Endothelial cell of umbilical vein (primary cell): Measurements from ENCODE around the gene DENND4B. TPM values are rescaled to one million over a fixed set of nuclear protein-coding genes. Genes with fewer than 3 reads are reported as not detected.
A peak's percentile ranks its signal among the peaks of the same experiment; 100 is the strongest.

ENCODE experiments used
- BruUV-seq: library from RNA; stranded (reverse); fragments of 400-500 nt; replicated peaks from 2 replicates; lab custom pipeline; 2021; lab: Mats Ljungman, UMichigan
- CTCF ChIA-PET: fragments of 300-600, 350-600 bp; sonication (Branson Sonifier 250); formaldehyde crosslinking; loops from one replicate; lab custom pipeline; 2021; ENCODE audit warnings: antibody characterized with exemption, inconsistent platforms; lab: Charles Lee
- POLR2A ChIA-PET: fragments of 300-600, 350-600 bp; sonication (Branson Sonifier 250); formaldehyde crosslinking; loops from one replicate; lab custom pipeline; 2021; ENCODE audit warnings: antibody characterized with exemption, inconsistent platforms; lab: Charles Lee
- DNase-seq: peaks from one replicate; pipeline ENCODE4 v3.0.0-alpha.2; 2011; ENCODE audit warnings: low read depth, low spot score
- FAIRE-seq: peaks from 2 replicates; lab custom pipeline; 2011; peaks lifted over from hg19 to GRCh38; lab: Jason Lieb, UNC
- H2AFZ ChIP-seq: 2 replicates; pipeline ENCODE4 v1.6.0; 2012; ENCODE audit warnings: low read depth, low read length, control low read depth, inconsistent platforms
- H3K27ac ChIP-seq: 2 replicates; pipeline ENCODE4 v1.5.1; 2011; ENCODE audit warnings: low read depth, mild to moderate bottlenecking, control low read depth, low read length, moderate library complexity; ENCODE audit not compliant: insufficient read depth
- H3K27me3 ChIP-seq, 2 experiments: 2 replicates each; pipeline versions ENCODE4 v1.6.0 to v1.6.1; 2011; ENCODE audit warnings: low read length in 2 of 2, mixed read lengths in 1 of 2; ENCODE audit not compliant: control insufficient read depth in 2 of 2, insufficient read depth in 2 of 2
- H3K36me3 ChIP-seq, 2 experiments: 2 replicates in 1 of 2; 3 replicates in 1 of 2; pipeline ENCODE4 v1.5.1; 2011; ENCODE audit warnings: low read length in 2 of 2, mild to moderate bottlenecking in 1 of 2, moderate library complexity in 1 of 2; ENCODE audit not compliant: control insufficient read depth in 2 of 2, insufficient read depth in 2 of 2; ENCODE audit errors: extremely low read depth in 1 of 2
- H3K4me1 ChIP-seq: 3 replicates; pipeline ENCODE4 v1.5.1; 2011; ENCODE audit warnings: mild to moderate bottlenecking, low read length; ENCODE audit not compliant: control insufficient read depth, insufficient read depth; ENCODE audit errors: extremely low read depth
- H3K4me2 ChIP-seq: 2 replicates; pipeline ENCODE4 v1.6.1; 2011; ENCODE audit warnings: low read length, control low read depth, mixed read lengths; ENCODE audit not compliant: insufficient read depth
- H3K4me3 ChIP-seq, 3 experiments: fragments of 200-600 bp in 1 of 3; sonication (generic), shearing (Covaris generic) in 1 of 3; replicated peaks in 1 of 3; 2 replicates each; pipeline ENCODE4 v1.5.1; 2011 to 2016; ENCODE audit warnings: control low read depth in 3 of 3, low read length in 3 of 3, mild to moderate bottlenecking in 2 of 3, inconsistent platforms in 1 of 3, low read depth in 1 of 3, moderate library complexity in 1 of 3; ENCODE audit not compliant: insufficient read depth in 1 of 3
- H3K79me2 ChIP-seq: 2 replicates; pipeline ENCODE4 v1.6.0; 2012; ENCODE audit warnings: low read length, inconsistent platforms; ENCODE audit not compliant: control insufficient read depth, insufficient read depth
- H3K9ac ChIP-seq: replicated peaks from 2 replicates; pipeline ENCODE3; 2011; ENCODE audit warnings: low read length, control low read depth; ENCODE audit not compliant: insufficient read depth; ENCODE audit errors: extremely low read depth
- H3K9me1 ChIP-seq: replicated peaks from 3 replicates; pipeline ENCODE4 v1.6.0; 2011; ENCODE audit warnings: mild to moderate bottlenecking, low read length; ENCODE audit not compliant: control insufficient read depth, insufficient read depth; ENCODE audit errors: extremely low read depth
- H3K9me3 ChIP-seq: replicated peaks from 2 replicates; pipeline ENCODE4 v1.5.1; 2012; ENCODE audit warnings: low read length, inconsistent platforms; ENCODE audit not compliant: control insufficient read depth, insufficient read depth
- H4K20me1 ChIP-seq: replicated peaks from 2 replicates; pipeline ENCODE3; 2011; ENCODE audit warnings: mild to moderate bottlenecking, low read length; ENCODE audit not compliant: control insufficient read depth, insufficient read depth; ENCODE audit errors: extremely low read depth
- MYC ChIP-seq: IDR thresholded peaks from one replicate; pipeline ENCODE4 v1.6.1; 2011; ENCODE audit warnings: mild to moderate bottlenecking, low read depth, low read length
- POLR2A ChIP-seq: IDR thresholded peaks from 2 replicates; pipeline ENCODE4 v1.6.1; 2012; ENCODE audit warnings: low read depth, mild to moderate bottlenecking, control low read depth, low read length
- POLR2AphosphoS5 ChIP-seq: IDR thresholded peaks from 2 replicates; pipeline ENCODE4 v1.6.1; 2012; ENCODE audit warnings: low read depth, mild to moderate bottlenecking, control low read depth, low read length, moderate library complexity; ENCODE audit not compliant: insufficient read depth
- dilution Hi-C: fragments of 300-500 bp; cut with MboI; formaldehyde crosslinking; loops from one replicate; pipeline ENCODE4 v1.15.0; 2019; ENCODE audit warnings: low sequenced_read_pairs; ENCODE audit not compliant: extremely low pct_ligation_motif_present
- intact Hi-C: fragments of 100-400 bp; cut with micrococcal nuclease; formaldehyde crosslinking; loops from one replicate; pipeline ENCODE4 v1.10.0; 2022
- polyA plus RNA-seq, 4 experiments: library from polyadenylated mRNA; depleted of rRNA in 3 of 4; stranded (reverse) in 3 of 4; unstranded in 1 of 4; fragments of >200 nt; gene quantifications; 2 replicates each; pipeline versions ENCODE4 v1.2.1 to v1.2.3, GENCODE V29; 2011 to 2012; ENCODE audit warnings: missing spikeins in 1 of 4
- total RNA-seq: library from RNA; stranded (reverse); gene quantifications from 2 replicates; pipeline ENCODE4 v1.2.3, GENCODE V29; 2021
- TF ChIP-seq, protein P1 (sequence below), 2 donors: IDR thresholded peaks; 1 replicate in 1 of 2; 2 replicates in 1 of 2; pipeline ENCODE4 v1.5.1; 2011; ENCODE audit warnings: low read length in 2 of 2, mild to moderate bottlenecking in 2 of 2, moderate library complexity in 2 of 2, control low read depth in 1 of 2, inconsistent platforms in 1 of 2, low read depth in 1 of 2; ENCODE audit not compliant: insufficient read depth in 1 of 2; ENCODE audit errors: extremely low read depth in 1 of 2

Gene DENND4B
- total and polyA plus RNA-seq, 2 donors (not counting 3 experiments of a cell fraction or from before 2014, with no cell fraction given): 35.6 to 57.8 TPM

- POLR2A ChIA-PET: no interaction called here
- dilution Hi-C loops: no loop called here
- no peak for TF ChIP-seq MYC
- intact Hi-C loops: no loop called here
- Histone ChIP-seq H3K4me1 (peaks cover 15% of the 10 kb centered on the region), H3K27me3 (no peaks in the 10 kb centered on the region), H3K4me2 (no peak overlapping the region), H3K9me3 (no peaks in the 10 kb centered on the region), H3K9ac (no peak overlapping the region), H3K79me2 (no peaks in the 10 kb centered on the region), H3K9me1 (no peaks in the 10 kb centered on the region), H4K20me1 (no peaks in the 10 kb centered on the region), H3K36me3 (peaks cover 5 to 40% of the 10 kb centered on the region in 2 experiments), H3K27ac (no peak overlapping the region), H2AFZ (no peak overlapping the region), H3K4me3 (no peak overlapping the region)
- no peak for FAIRE-seq
- CTCF ChIA-PET: interaction anchor here (0.5 to 0.7 kb wide), 2 partner anchors 8 to 14 kb away, joined by 3 read pairs; partner anchors contain the start of gene DENND4B
- DNase-seq: no peak
- TSS peak; percentile 4 for BruUV-seq
Measured at GRCh38 chr1:153932156-153933131, 14.1 kb downstream of the DENND4B start.

DNA sequence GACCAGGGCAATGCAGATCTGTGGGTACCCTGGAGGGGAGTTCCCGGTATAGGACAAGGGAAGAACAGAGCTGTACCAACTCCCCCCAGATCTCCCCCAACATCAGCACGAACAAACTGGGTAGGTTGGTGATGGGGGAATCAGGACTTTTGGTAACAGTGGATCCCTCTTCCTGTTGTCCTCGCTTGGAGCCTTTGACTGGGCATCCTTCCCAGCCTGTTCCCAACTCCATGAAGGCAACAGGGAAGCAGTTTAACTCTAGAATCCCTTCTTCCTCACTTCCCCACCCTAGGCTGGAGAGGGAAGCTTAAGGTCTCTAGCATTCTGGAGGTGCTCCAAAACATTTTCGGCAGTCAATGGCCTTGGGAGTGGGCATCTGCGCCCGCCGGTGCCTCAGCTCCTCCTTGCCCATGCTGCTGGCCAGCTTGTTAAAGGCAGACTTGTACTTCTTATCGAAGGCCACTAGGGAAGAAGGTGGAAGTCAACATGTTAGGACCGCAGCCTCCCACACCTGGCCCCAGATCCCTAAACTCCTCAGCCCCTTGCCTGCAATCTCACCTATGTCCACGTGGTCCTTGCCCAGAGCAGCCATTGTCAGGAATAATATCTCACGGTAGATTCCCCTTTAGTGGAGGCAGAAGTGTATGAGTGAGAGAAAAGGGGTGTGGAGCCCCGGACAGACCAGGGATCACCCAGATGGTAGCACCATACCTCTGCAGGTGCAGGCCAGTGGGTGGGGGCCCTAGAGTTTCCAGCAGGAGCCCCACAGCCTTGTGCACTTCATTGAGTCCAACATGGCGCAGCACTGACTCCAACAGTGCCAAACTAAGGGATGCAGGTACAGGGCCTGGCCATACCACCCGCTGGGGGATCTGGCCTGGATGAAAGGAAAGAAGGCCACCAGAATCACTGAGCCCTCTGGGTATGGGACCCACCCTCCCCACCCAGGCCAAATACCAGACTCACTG, 16.3 kb downstream of the DENND4B start:
- CTCF ChIA-PET: interaction anchor here (2.0 to 5.1 kb wide), 5 partner anchors 10 to 133 kb away, joined by 5 to 34 read pairs (median 11); partner anchors contain the start of gene DENND4B
- no peak for FAIRE-seq

More for the DNA sequence above, 16.3 kb downstream of the DENND4B start:
- POLR2A ChIA-PET: no interaction called here
- no peak overlapping the region for H3K4me2 ChIP-seq
- peaks cover 15% of the 10 kb centered on the region for H3K4me1 ChIP-seq
- BruUV-seq: TSS peak; percentile 39
- intact Hi-C loops (loop anchor here (1.0 kb wide), 1 partner anchor 33 kb away; the partner anchor contains the start of gene SLC39A1), dilution Hi-C loops (no loop called here)
- H3K27ac ChIP-seq: no peak overlapping the region
- no peaks in the 10 kb centered on the region for H3K9me1 ChIP-seq
- TF ChIP-seq POLR2A (no peak), POLR2AphosphoS5 (no peak)
- TF ChIP-seq, protein P1, sequence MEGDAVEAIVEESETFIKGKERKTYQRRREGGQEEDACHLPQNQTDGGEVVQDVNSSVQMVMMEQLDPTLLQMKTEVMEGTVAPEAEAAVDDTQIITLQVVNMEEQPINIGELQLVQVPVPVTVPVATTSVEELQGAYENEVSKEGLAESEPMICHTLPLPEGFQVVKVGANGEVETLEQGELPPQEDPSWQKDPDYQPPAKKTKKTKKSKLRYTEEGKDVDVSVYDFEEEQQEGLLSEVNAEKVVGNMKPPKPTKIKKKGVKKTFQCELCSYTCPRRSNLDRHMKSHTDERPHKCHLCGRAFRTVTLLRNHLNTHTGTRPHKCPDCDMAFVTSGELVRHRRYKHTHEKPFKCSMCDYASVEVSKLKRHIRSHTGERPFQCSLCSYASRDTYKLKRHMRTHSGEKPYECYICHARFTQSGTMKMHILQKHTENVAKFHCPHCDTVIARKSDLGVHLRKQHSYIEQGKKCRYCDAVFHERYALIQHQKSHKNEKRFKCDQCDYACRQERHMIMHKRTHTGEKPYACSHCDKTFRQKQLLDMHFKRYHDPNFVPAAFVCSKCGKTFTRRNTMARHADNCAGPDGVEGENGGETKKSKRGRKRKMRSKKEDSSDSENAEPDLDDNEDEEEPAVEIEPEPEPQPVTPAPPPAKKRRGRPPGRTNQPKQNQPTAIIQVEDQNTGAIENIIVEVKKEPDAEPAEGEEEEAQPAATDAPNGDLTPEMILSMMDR (IDR thresholded peaks at IDR 0.05; ENCODE audit: extremely low read depth in 1 of 2, insufficient read depth in 1 of 2, low read depth in 1 of 2, low read length in 2 of 2): no peak
- no peaks in the 10 kb centered on the region for H3K27me3 ChIP-seq
- H3K36me3 ChIP-seq: peaks cover 5 to 22% of the 10 kb centered on the region in 2 experiments
- H3K79me2 ChIP-seq: no peaks in the 10 kb centered on the region
- H3K4me3 ChIP-seq: no peak overlapping the region
- no peak for DNase-seq
- no peak overlapping the region for H2AFZ ChIP-seq
- H4K20me1 ChIP-seq: no peaks in the 10 kb centered on the region
- H3K9me3 ChIP-seq: no peaks in the 10 kb centered on the region
- no peak overlapping the region for H3K9ac ChIP-seq
